Vagina (tissue), 2 donors: Measurements from ENCODE around the gene EPS15.
"Not testable (repeated sequence)": the region's sequence is repeated elsewhere in the genome, so short reads cannot be mapped to it uniquely, and the experiment has no call there.

ENCODE experiments used
- CTCF ChIP-seq, 3 experiments: fragments of 450-650 bp in 2 of 3; fragments of 200-600 bp in 1 of 3; sonication (generic) in 1 of 3; IDR thresholded peaks; one replicate each; pipeline ENCODE4 v1.5.1; 2017 to 2019; ENCODE audit warnings: antibody characterized with exemption in 3 of 3, mild to moderate bottlenecking in 2 of 3, moderate library complexity in 2 of 3
- POLR2A ChIP-seq, 2 donors: fragments of 450-650 bp; IDR thresholded peaks; one replicate each; pipeline ENCODE4 v1.6.1; 2017; ENCODE audit warnings: antibody characterized with exemption in 2 of 2, mild to moderate bottlenecking in 2 of 2, moderate library complexity in 2 of 2
- POLR2AphosphoS5 ChIP-seq, 2 donors: sonication (generic); formaldehyde crosslinking; IDR thresholded peaks; one replicate each; pipeline ENCODE4 v1.9.0; 2017; ENCODE audit warnings: antibody characterized with exemption in 2 of 2, mild to moderate bottlenecking in 2 of 2, low read depth in 1 of 2; ENCODE audit not compliant: insufficient read depth in 1 of 2

- not testable (repeated sequence) for TF ChIP-seq CTCF (IDR thresholded peaks at IDR 0.05); POLR2A (IDR thresholded peaks at IDR 0.05); POLR2AphosphoS5 (IDR thresholded peaks at IDR 0.05; ENCODE audit: insufficient read depth in 1 of 2, low read depth in 1 of 2)
Measured at GRCh38 chr1:51409755-51410541, 109.1 kb downstream of the EPS15 start.
